Adrenal gland (tissue), 12 donors: ENCODE measurements around the gene RPL12. TPM values are rescaled to one million over a fixed set of nuclear protein-coding genes. Genes with fewer than 3 reads are reported as not detected.

Experiments used
- DNase-seq, 7 donors: peaks; one replicate each; pipeline ENCODE4 v3.0.0-alpha.2; 2019 to 2020
- H3K27ac ChIP-seq, 5 donors: fragments of 200-600 bp; sonication (generic) in 4 of 5; 1 replicate in 3 of 5; 2 replicates in 2 of 5; pipeline versions ENCODE4 v1.5.1 to v1.8.0; 2016 to 2020; ENCODE audit warnings: mild to moderate bottlenecking in 1 of 5
- H3K27me3 ChIP-seq: fragments of 200-600 bp; 2 replicates; pipeline ENCODE4 v1.8.0; 2021
- H3K36me3 ChIP-seq, 2 donors: fragments of 200-600 bp; replicated peaks in 1 of 2; 1 replicate in 1 of 2; 2 replicates in 1 of 2; pipeline versions ENCODE4 v1.5.1 to v1.8.0; 2018 to 2022
- H3K4me1 ChIP-seq, 2 donors: fragments of 200-600 bp; replicated peaks in 1 of 2; 1 replicate in 1 of 2; 2 replicates in 1 of 2; pipeline versions ENCODE4 v1.5.1 to v1.8.0; 2018 to 2021
- H3K4me3 ChIP-seq, 4 donors: fragments of 200-600 bp; sonication (generic) in 3 of 4; one replicate each; pipeline ENCODE4 v1.5.1; 2016 to 2018
- H3K9me3 ChIP-seq, 3 donors: fragments of 200-600 bp; sonication (generic) in 1 of 3; replicated peaks in 1 of 3; 1 replicate in 2 of 3; 2 replicates in 1 of 3; pipeline versions ENCODE4 v1.5.1 to v1.8.0; 2016 to 2021
- CTCF ChIP-seq, 6 experiments: fragments of 450-650 bp in 4 of 6; fragments of 200-600 bp in 2 of 6; sonication (generic) in 1 of 6; IDR thresholded peaks; 1 replicate in 5 of 6; 2 replicates in 1 of 6; pipeline versions ENCODE4 v1.5.1 to v1.8.0; 2016 to 2021; ENCODE audit warnings: antibody characterized with exemption in 6 of 6, mild to moderate bottlenecking in 2 of 6, moderate library complexity in 1 of 6
- POLR2A ChIP-seq, 2 donors: fragments of 450-650 bp; IDR thresholded peaks; one replicate each; pipeline ENCODE4 v1.6.1; 2017; ENCODE audit warnings: antibody characterized with exemption in 2 of 2, mild to moderate bottlenecking in 2 of 2, moderate library complexity in 1 of 2
- WGBS, 4 donors: extraction: QIAGEN DNeasy Blood & Tissue Kit in 2 of 4; methylation state at CpG; one replicate each; pipeline versions ENCODE4 v1.1.5 to v1.1.7; 2013 to 2017; 5-methylcytosine and 5-hydroxymethylcytosine counted together
- intact Hi-C, 2 donors: fragments of 100-400 bp; cut with DNase I; formaldehyde crosslinking; loops; one replicate each; pipeline versions ENCODE4 v1.14.1 to v1.15.0; 2022 to 2023
- polyA plus RNA-seq, 3 donors: library from polyadenylated mRNA; stranded (reverse); fragments of 200-250 nt in 2 of 3; fragments of 350-450 nt in 1 of 3; fragmentation: Illumina TruSeq in 1 of 3; extraction: RNeasy Lipid Tissue Mini Kit (QIAGEN cat#74804) in 1 of 3; gene quantifications; one replicate each; pipeline ENCODE4 v1.2.3, GENCODE V29; 2013 to 2014
- total RNA-seq, 9 donors: library from RNA; depleted of rRNA in 4 of 9; stranded (reverse); fragments of >200 nt in 4 of 9; fragments of 120-200 nt in 1 of 9; fragmentation: NEBNext Ultra II Directional in 1 of 9; extraction: Animal tissue kit (Norgen Biotek cat#: 25700) in 1 of 9; gene quantifications; one replicate each; pipeline versions ENCODE4 v1.1.0 to v1.2.4, GENCODE V29; 2013 to 2023
- donor health status: healthy with polysubstance abuse.
- donor health status: Bipolar disorder and iron deficiency.
- donor health status: DM: yes; HTN: yes; CAD: no.
- donor health status: DM: no; HTN: no; CAD: no.
- donor health status: DM: no; HTN: no; CAD: no.
- donor health status: DM: yes; HTN: yes; CAD: no.

RPL12 gene
- total and polyA plus RNA-seq, 12 donors: 879 to 4,212 (median 1,523) TPM

DNA sequence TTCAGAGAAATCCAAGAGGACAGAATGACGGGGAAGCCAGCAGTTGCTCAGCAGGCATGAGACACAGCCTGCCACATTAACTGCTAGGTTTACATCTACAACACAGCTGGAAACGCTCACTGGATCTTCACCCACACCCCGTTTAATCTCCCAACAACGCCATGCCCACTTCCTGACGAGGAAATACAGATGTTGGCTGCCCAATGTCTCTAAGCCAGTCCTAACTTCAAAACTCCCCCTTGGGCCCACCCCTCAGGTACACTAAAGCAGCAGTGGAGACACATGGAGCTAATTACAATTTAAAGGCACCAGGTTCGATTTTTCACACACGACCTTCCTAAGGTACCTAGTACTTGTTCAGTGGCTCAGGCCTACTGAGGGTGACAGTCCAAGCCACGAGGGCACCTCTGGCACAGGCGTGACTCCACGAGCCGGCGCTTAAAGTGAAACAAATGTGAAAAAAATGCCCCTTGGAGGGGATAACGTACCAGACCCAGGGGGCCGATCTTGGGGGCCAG lies 904 bp downstream of the RPL12 start:
- Histone ChIP-seq H3K27ac (peak overlapping the region; percentile 87 to 93 (median 93)), H3K4me1 (peaks cover 16 to 38% of the 10 kb centered on the region in 2 donors), H3K4me3 (peak overlapping the region in 3 of 4 donors; percentile 63 to 81 (median 76)), H3K9me3 (no peaks in the 10 kb centered on the region), H3K27me3 (no peaks in the 10 kb centered on the region), H3K36me3 (peaks cover 0 to 56% of the 10 kb centered on the region in 2 donors)
- peak in 4 of 7 donors; percentile 45 to 57 (median 50) for DNase-seq
- 1 to 11% (median 3%) methylated on average over 4 to 14 of the region's 14 CpGs for WGBS, 4 donors
- TF ChIP-seq POLR2A (IDR thresholded peaks at IDR 0.05) (no peak), CTCF (IDR thresholded peaks at IDR 0.05) (no peak)
- intact Hi-C loops: no loop called here

DNA sequence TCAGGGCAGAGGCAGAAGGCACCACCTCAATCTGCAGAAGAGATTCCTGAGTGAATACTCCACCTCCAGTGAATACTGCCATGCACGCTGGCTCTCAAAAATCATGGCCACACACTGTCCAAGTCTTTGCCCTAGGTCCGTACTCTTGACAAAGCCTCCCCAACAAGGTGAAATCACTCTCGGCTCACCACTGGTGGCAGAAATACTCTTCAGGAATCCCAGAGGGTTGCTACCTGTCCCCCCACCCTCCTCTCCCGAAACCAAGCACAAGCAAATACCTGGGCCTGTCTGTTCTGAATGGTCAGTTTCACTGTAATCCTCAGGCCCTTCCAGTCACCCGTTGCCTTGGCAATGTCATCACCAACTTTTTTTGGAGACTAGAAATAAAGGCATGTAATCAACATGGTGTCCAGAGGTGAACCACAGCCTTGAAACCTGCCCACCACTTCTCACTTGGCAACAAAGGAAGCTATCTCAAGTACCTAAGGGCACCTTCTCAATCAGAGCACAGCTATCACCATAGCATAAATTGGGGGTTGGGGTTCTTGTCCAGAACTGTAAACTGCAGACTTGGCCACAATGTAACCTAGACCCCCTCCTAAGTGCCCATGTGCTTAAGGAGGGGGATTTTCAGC lies 1.8 kb downstream of the RPL12 start:
- peaks cover 0 to 55% of the 10 kb centered on the region in 2 donors for H3K36me3 ChIP-seq
- H3K9me3 ChIP-seq: no peaks in the 10 kb centered on the region
- H3K4me3 ChIP-seq: peak overlapping the region in 1 of 4 donors; percentile 76
- peaks cover 16 to 38% of the 10 kb centered on the region in 2 donors for H3K4me1 ChIP-seq
- H3K27ac ChIP-seq: peak overlapping the region in 3 of 5 donors; percentile 93
- intact Hi-C loops: no loop called here
- H3K27me3 ChIP-seq: no peaks in the 10 kb centered on the region
- 44 to 67% (median 54%) methylated on average over 2 to 5 of the region's 5 CpGs for WGBS, 4 donors
- TF ChIP-seq CTCF (IDR thresholded peaks at IDR 0.05) (no peak), POLR2A (IDR thresholded peaks at IDR 0.05) (no peak)
- no peak for DNase-seq

DNA sequence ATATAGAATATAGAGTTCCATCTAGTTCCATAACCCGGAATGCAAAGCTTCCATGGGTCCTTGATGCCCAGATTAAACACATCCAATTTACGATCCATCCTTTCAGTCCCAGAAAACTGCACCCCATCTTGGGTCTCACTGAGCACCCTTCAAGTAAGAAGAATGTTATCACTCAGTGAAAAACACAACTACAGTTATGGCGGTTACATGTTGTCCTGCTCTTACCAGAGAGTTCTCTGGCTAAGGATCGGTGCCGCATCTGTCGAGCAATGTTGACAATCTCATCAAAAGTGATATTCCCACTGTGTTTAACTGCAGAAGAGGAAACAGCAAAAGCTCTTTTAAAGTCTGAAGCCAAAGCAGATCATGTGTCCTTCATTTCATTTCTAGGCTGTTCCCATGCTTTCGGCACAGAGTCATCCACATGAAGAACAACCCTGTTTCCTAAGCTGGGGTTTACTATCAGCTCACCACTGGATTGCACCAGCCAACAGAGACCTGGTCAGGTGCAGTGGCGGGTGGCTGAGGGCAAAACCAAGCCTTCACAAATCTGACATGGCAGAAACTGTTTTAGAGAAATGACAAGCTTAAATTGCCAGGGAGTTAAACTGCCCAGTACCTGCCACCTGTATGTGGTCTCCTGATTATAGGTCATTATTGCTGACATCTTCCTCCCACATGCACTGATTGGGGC lies 2.9 kb downstream of the RPL12 start:
- TF ChIP-seq POLR2A (IDR thresholded peaks at IDR 0.05): no peak
- TF ChIP-seq CTCF (IDR thresholded peaks at IDR 0.05): no peak
- no peaks in the 10 kb centered on the region for H3K27me3 ChIP-seq
- peaks cover 16 to 38% of the 10 kb centered on the region in 2 donors for H3K4me1 ChIP-seq
- WGBS, 4 donors: 86 to 93% (median 92%) methylated on average over 8 of the region's 8 CpGs
- H3K27ac ChIP-seq: no peak overlapping the region
- DNase-seq: no peak
- no peak overlapping the region for H3K4me3 ChIP-seq
- intact Hi-C loops: no loop called here
- peaks cover 0 to 60% of the 10 kb centered on the region in 2 donors for H3K36me3 ChIP-seq
- H3K9me3 ChIP-seq: no peaks in the 10 kb centered on the region

DNA sequence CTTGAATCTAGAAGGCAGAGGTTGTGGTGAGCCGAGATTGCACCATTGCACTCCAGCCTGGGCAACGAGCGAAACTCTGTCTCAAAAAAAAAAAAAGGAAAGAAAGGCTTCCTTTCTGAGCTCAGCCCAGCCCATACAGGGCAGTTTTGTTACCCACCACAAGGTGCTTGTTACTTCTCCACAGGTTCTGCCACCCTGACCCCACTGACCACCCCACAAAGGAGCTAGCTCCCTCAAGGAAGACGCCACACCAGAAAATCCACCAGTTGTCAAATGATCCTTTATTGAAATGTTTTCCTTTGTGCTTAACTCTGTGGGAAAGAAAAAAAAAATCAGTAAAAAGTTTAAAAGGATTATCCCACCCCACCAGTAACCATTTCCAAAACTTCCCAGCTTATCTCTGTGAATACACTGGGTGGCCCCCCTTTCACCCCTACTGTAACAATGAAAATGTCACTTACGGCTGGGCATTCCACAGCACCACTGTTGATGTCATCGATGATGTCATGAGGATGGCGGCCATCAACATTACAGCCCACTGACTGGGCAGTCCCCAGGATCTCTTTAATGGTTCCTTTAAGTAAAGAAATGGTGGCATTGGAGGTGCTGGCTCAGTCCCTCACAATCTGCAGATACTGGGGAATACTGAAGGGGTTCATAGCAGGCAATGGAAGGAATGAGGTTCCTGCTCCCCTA lies 3.6 kb downstream of the RPL12 start:
- no peak for TF ChIP-seq CTCF (IDR thresholded peaks at IDR 0.05)
- TF ChIP-seq POLR2A (IDR thresholded peaks at IDR 0.05): no peak
- intact Hi-C loops: no loop called here
- 81 to 88% (median 83%) methylated on average over 7 of the region's 7 CpGs for WGBS, 4 donors
- DNase-seq: no peak
- Histone ChIP-seq H3K27me3 (no peaks in the 10 kb centered on the region), H3K4me3 (no peak overlapping the region), H3K36me3 (peaks cover 0 to 65% of the 10 kb centered on the region in 2 donors), H3K4me1 (peaks cover 14 to 34% of the 10 kb centered on the region in 2 donors), H3K27ac (no peak overlapping the region), H3K9me3 (no peaks in the 10 kb centered on the region)
